NCI-H1048 (cell line): ENCODE measurements around the gene ZNF101.

Experiments
- DNase-seq: peaks from one replicate; lab custom pipeline; 2025; lab: John Stamatoyannopoulos, UW

The ZNF101 gene

GRCh38 chr19:19642506-19643157 is 26.0 kb upstream of the ZNF101 start:
- DNase-seq: no peak

DNA sequence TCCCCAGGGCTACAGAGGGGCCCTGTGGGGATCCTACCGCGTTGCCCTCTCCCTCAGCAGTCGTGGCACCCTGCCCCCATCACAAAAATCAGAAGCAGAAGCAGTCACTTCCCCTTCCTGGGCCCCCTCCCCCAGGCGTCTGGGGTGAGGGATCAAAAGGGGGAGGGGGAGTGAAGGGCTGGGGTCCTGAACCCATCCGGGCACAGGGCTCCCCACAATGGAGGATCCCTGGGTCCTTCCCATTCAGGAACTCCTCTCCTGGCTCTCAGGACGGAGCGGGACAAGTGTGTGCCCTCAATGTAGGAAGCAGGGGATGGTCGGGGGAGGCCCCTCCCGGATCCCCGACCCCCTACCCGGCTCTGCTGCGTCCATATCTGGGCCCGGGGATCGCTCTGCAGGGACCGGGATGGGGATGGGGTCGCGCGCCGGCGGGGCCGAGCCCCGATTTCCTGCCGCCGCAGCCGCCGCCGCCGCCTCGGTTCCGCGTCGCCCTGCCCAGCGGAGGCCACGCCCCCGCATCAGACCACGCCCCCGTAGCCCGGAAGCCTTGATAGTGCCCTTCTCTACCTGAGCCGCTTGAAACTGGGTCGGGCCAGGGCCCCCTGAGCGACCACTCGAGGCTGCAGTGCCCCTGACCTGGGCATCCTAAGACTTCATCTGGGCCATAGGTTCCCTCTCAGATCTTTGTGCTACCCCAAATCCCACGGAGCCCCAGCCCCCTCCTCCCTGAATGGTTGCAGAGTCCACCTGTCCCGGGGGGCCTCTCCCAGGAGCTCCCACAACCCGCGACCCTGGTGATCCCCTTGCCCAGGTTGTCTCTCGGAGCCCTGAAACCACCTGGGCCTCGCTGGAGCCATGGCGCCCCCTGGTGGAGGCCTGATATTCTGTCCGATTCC is 25.2 kb upstream of the ZNF101 start, which contains the start of gene GMIP:
Gene GMIP, minus strand, starts transcription at position 500 of the 896 bp plus-strand sequence. Its CDS starts 128 bp downstream, at position 372.
- peak; percentile 30 for DNase-seq

DNA sequence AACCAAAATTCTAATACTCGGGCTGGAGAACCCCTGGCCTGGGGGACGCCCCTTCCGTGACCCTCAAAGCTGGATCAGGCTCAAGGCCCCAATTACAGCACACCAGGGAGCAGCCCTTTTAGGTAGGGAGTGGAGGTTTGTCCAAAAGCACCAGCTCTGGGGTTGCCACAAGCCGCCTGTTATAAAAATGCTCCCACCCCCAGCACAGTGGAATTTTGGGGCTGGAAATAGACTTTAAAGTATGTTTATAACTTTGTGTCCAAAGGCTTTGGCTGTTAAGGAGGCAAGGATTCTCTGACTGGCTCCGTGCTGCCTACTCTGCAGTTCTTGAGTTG is 24.6 kb upstream of the ZNF101 start:
- DNase-seq: no peak

GRCh38 chr19:19645233-19645870 is 23.3 kb upstream of the ZNF101 start:
- DNase-seq: no peak

DNA sequence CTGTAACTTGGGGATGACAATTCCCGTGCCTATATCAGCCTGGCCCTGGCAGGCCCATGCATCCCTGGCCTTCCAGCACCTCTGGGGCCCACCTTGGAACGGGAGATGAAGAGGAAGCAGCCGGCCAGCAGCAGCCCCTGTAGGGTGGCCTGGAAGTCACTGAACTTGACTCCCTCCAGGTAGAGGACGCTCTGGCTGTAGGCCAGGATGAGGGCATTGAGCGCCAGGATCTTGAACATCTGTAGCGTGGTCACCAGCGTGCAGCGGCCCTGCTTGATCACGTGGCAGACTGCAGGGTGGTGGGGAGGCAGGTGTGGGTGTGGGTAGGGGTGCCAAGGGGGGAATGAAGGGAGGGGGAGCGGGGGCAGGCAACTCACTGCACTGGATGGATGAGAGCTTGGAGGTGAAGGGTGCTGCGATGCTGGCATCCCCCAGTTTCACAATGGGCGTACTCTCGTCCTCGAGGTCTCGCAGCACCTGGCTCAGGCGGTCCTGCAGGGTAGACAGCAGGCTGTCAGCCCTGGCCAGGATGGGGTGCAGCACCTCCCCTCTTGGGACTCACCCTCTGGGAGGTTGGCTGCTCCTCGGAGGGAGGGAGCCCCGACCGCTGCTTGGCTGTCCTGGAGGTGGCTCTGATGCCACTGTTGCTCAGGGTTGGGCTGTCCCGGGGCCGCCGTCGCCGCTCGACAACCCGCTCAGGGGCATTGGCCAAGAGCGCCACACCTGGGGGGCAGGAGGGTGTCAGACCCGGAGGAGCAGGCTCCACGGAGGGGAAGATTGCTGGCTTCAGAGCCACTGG is 21.4 kb upstream of the ZNF101 start:
- no peak for DNase-seq

- no peak for DNase-seq
Observed at GRCh38 chr19:19649155-19649554, 19.5 kb upstream of the ZNF101 start.

DNA sequence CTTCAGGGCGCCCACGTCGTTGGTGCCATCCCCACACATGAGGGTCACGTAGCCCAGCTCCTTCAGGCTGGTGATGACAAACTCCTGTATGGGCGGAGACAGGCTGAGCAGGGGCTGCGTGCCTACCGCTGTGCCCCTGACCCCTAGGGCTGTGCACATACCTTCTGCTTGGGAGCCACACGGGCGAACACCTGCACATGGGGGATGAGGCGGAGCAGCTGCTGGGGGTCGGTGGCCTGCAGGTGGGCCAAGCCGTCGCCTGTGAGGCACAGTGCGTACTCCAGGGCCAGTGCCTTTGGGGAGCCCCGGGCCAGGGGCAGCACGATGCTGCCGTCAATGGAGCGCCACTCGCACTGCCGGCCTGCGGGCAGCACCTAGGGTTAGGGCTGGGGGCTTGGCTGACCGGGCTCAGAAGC is 19.1 kb upstream of the ZNF101 start:
- no peak for DNase-seq

DNA sequence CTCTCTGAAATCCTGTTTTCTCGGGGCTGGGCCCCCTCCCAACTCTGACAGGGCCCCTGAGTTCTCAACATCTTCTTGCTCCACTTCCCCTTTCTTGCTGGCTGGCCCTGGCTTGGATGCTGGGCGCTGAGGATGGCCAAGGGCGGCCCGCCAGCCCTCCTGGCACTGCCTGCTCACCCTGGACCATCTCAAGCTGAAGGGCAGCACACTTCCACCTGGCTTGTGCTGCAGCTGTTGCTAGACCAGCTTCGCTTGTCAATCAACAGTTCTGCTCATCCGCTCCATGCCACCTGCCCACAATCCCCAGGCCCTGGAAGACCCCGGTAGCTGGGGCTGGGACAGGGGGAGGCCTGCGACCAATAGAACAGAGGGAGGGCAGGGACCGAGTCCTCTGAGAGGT is 18.3 kb upstream of the ZNF101 start:
- no peak for DNase-seq

- DNase-seq: no peak
Observed at GRCh38 chr19:19651076-19651475, 17.6 kb upstream of the ZNF101 start.

DNA sequence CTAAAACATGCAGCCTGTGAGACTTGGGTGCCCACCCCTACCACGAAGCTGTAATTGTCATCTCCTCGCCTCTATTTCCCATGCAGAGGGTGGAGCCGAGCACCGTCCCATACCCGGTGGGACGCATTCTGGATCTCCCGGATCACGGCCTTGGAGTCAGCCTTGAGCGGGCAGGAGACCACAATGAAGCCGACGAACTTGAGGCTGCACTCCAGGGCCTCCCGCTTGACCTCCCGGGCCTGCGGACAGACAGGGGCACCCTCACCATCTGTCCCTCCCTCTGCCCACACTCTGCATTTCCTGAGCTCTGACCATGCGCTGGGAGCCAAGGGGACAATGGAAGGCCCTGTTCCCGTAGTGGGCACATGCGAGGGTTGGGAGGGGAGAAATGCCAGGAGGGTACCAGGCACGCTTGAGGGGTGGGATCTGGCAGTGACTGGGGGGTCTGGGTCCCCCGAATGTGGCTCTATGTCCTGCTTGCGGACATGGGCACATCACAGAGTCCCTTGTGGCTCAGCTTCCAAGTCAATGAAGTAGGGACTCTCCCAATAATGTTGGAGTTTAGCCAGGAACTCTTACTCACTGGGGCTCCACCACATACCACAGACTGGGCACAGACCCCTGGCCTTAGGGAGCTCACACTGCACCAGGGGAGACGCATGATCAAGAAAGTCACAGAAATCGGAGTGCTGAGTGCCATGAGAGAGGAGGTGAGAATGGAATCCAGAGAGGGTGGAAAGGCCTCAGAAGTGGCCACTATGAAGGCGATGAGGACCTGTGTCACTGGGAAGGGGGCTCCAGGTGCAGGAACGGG is 15.9 kb upstream of the ZNF101 start:
- no peak for DNase-seq

GRCh38 chr19:19653597-19654147 is 15.0 kb upstream of the ZNF101 start:
- no peak for DNase-seq

- no peak for DNase-seq
Observed at GRCh38 chr19:19654441-19654840, 14.2 kb upstream of the ZNF101 start.

- no peak for DNase-seq
Observed at GRCh38 chr19:19655051-19655594, 13.5 kb upstream of the ZNF101 start.

DNA sequence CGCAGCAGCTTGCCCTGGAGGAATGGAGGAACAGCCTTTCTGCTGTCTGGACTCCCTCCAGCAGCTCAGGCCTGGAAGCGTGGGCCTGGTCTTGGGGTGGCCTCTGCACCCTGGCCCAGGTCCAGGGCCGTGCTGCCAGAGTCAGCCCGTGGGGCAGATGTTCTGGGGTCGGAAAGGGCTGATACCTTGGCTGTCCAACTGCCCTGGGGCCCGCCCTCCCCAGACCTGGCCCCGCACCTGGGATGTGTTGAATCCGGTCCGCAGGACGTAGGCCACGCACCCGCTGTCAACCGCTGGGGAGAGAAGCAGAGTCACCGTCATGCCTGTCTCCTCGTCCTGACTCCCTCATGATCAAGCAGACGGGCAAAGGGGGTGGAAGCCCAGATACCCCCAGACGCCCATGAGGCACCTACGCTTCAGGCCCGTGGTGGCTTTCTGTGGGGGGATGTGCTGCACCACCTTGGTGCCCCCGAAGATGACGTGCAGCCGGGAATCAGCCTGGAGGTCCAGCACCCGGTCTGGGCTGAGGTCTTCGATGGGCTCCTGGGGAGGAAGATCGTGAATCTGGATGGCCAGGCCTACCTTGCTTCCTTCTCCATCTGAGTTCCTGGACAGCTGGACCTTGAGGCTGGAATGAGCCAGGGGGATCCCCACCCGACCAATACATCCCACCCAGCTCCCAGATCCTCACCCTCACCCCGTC is 12.8 kb upstream of the ZNF101 start:
- no peak for DNase-seq

DNA sequence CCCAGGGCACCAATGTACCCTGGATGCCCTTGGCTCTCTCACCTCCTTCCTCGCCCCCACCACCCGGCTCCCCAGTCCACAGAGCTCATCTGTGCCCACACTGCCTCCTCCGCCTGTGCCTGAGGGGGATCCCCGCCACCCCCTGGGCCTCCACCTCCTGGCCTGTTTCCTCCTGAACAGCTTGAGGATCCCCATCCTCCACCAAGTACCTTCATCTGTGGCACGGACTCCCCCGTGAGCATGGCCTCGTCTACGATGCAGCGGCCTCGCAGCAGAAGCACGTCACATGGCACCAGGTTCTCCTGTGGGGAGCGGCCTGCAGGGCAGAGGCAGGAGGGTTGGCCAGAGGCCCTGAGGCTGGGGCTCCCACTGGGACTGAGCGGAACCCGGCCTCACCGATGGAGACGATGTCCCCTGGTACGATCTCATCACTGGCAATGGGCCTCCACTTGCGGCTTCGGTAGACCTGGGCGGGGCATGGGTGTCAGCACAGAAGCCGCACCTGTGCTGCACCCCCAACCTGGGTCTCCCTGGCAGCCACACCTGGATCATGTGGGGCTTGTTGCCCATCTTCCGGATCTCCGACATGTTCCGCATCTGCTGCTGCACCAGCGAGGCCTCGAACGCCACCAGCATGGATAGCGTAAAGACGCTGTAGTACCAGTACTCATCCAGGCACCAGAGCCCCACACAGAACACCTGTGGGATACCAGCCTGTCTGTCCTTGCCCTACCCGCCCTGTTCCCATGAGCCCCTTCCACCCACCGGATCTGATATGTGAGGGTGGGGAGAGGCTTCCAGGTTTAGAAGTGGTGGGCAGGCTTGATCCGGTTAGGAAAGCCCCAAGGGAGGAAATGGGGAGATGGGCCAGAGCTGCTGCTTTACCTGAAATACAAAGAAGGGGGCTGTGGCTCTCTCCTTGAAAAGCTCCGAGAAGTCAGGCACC is 11.9 kb upstream of the ZNF101 start:
- DNase-seq: no peak

DNA sequence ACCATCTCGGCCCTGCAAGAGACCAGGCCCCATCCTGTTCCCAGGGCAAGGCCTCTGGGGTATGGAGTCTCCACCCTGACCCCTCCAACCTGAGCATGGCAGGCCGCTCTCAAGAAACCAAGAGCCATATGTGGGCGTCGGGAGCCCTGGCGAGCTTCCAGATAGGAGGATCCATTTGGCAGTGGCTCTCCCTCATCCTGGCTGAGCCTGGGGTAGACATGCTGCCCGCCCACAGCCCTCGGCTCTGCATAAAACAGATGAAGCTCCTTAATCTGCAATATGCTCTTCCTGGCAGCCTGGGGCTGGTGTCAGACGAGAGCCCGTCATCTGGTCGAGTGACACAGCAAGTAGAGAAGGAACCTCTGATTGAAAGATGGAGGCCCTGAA is 11.2 kb upstream of the ZNF101 start:
- no peak for DNase-seq

DNA sequence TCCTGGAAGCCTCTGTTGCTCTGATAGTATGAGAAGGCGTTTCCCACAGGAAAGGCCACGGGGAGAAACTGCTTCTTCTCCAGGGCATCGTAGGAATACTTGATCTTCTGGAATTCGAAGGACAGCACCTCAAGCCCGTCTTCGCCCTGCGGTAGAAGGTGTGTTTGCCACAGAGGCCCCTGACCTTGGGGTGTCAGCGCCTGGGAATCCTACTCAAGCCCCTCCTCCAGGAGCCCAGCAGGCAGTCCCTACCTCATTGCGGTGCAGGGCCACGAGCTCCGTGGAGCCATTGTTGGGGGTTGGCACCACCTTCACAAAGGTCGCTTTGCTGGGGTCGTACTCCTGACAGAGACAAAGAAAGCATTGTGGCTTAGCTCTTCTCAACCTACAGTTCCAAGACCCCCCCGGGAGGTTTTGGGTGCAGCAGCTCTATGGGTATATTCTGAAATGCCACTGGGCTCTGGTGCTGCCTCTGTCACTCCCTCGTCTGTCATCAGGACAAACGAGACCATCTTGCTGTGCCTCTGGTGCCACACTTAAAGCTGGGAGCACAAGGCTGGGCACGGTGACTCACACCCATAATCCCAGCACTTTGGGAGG is 8.9 kb upstream of the ZNF101 start:
- DNase-seq: no peak

DNA sequence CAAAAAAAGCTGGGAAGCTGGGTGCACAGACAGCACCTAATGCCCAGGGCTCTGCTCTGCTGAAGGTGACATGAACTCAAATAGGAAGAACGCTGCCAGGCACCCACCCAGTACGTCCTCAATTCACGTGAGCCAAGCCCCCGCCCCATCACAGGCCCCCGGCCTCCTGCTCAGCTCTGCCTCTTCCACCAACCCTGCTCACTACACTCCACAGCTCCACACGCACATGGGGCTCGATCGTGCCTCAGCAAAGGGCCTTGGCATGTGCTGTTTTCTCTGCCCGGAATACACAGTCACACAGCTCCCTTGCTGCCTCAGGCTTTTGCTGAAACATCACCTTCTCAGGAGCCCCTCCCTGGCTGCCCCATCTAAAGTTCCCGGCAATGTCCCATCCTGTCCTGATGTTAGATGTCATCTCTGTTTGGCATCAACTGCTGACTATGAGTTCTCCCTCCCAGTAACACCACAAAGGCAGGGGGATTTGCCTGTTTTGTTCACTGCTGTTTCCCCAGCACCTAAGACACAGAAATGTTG is 7.4 kb upstream of the ZNF101 start:
- DNase-seq: no peak
